Heart left ventricle (tissue), 16 donors: ENCODE data around the gene TRMT10C. TPM values are rescaled to one million over a fixed set of nuclear protein-coding genes. Genes with fewer than 3 reads are reported as not detected.

ENCODE experiments used
- ATAC-seq, 4 donors: fragments of 200-7000 bp; cut with Tn5 transposase; one replicate each; pipeline ENCODE4 v1.9.1; 2020 to 2022; ENCODE audit warnings: moderate library complexity in 4 of 4, mild to moderate bottlenecking in 3 of 4, moderate number of reproducible peaks in 1 of 4
- DNase-seq, 5 donors: peaks; one replicate each; pipeline ENCODE4 v3.0.0-alpha.2; 2020
- H3K27ac ChIP-seq, 12 donors: fragments of 200-600 bp; sonication (generic) in 4 of 12; one replicate each; pipeline versions ENCODE4 v1.5.0 to v1.8.0; 2016 to 2022; ENCODE audit warnings: mild to moderate bottlenecking in 2 of 12
- H3K27me3 ChIP-seq, 9 donors: fragments of 200-600 bp; sonication (generic) in 2 of 9; one replicate each; pipeline versions ENCODE4 v1.5.1 to v1.8.0; 2016 to 2022; ENCODE audit warnings: mild to moderate bottlenecking in 3 of 9
- H3K36me3 ChIP-seq, 9 donors: fragments of 200-600 bp; sonication (generic) in 2 of 9; one replicate each; pipeline versions ENCODE4 v1.5.0 to v1.8.0; 2018 to 2022; ENCODE audit warnings: mild to moderate bottlenecking in 2 of 9
- H3K4me1 ChIP-seq, 12 donors: fragments of 200-600 bp; sonication (generic) in 4 of 12; one replicate each; pipeline versions ENCODE4 v1.5.0 to v1.8.0; 2016 to 2022; ENCODE audit warnings: mild to moderate bottlenecking in 3 of 12
- H3K4me3 ChIP-seq, 12 donors: fragments of 200-600 bp; sonication (generic) in 4 of 12; one replicate each; pipeline versions ENCODE4 v1.5.0 to v1.8.0; 2017 to 2022; ENCODE audit warnings: mild to moderate bottlenecking in 9 of 12, moderate library complexity in 4 of 12
- H3K9me3 ChIP-seq, 12 donors: fragments of 200-600 bp; sonication (generic) in 4 of 12; one replicate each; pipeline versions ENCODE4 v1.5.0 to v1.8.0; 2016 to 2022; ENCODE audit warnings: mild to moderate bottlenecking in 1 of 12
- CTCF ChIP-seq, 12 donors: fragments of 200-600 bp; sonication (generic) in 4 of 12; IDR thresholded peaks; one replicate each; pipeline versions ENCODE4 v1.5.0 to v1.8.0; 2018 to 2022; ENCODE audit warnings: antibody characterized with exemption in 12 of 12, mild to moderate bottlenecking in 5 of 12
- POLR2A ChIP-seq, 2 donors: fragments of 450-650 bp; IDR thresholded peaks; one replicate each; pipeline ENCODE4 v1.6.1; 2017; ENCODE audit warnings: antibody characterized with exemption in 2 of 2, mild to moderate bottlenecking in 2 of 2, moderate library complexity in 2 of 2
- WGBS, 4 donors: extraction: QIAGEN DNeasy Blood & Tissue Kit in 2 of 4; methylation state at CpG; one replicate each; pipeline versions ENCODE4 v1.1.5 to v1.1.7; 2013 to 2018; 5-methylcytosine and 5-hydroxymethylcytosine counted together
- intact Hi-C, 10 donors: fragments of 100-400 bp; cut with DNase I; formaldehyde crosslinking; loops; one replicate each; pipeline versions ENCODE4 v1.11.1 to v1.14.2; 2022
- long read RNA-seq, 3 donors: library from polyadenylated mRNA; unstranded; transcript quantifications; one replicate each; pipeline ENCODE4 v2.0.0, GENCODE V29; 2020 to 2021
- polyA plus RNA-seq, 2 donors: library from polyadenylated mRNA; stranded (reverse); fragments of 200-250 nt; gene quantifications; one replicate each; pipeline ENCODE4 v1.2.3, GENCODE V29; 2013
- total RNA-seq, 9 donors: library from RNA; depleted of rRNA in 2 of 9; stranded (reverse); fragments of >200 nt in 2 of 9; fragmentation: NEBNext Ultra II Directional in 3 of 9; extraction: Animal tissue kit (Norgen Biotek cat#: 25700) in 3 of 9; gene quantifications; one replicate each; pipeline versions ENCODE4 v1.1.0 to v1.2.4, GENCODE V29; 2016 to 2023
- donor health status: ischemic (EF 13 %, LVEDD 7.1; RV severe dilation, severe dysfunction).
- donor health status: healthy with polysubstance abuse.
- donor health status: DM: no; HTN: yes; CAD: no.
- donor health status: DM: no; HTN: no; CAD: no.
- donor health status: ischemic (EF 25% LVEDD 6.9; RV normal size, moderate dysfunction).
- donor health status: ischemic (EF 25% LVEDD 5.7; RV mildly dilated, moderate dysfunction).
- donor health status: healthy.
- donor health status: DM: yes; HTN: yes; CAD: no.
- donor health status: ischemic (EF 35%, LVEDD 5.7; RV mildly dilated, moderate dysfunction).
- donor health status: nonischemic (EF 11% LVEDD 7.7; RV severe dilation, severe dysfunction).
- donor health status: DM: yes; HTN: yes; CAD: no.
- donor health status: PGD.
- donor health status: ischemic (EF 29% LVEDD 5.4; RV normal size, mild dysfunction).
- donor health status: nonischemic (EF 23%, LVEDD 6.1; RV moderate dilation, normal function).

The TRMT10C gene
- 10 to 100 TPM; 24.5 to 27.6 (median 26.4) TPM for total RNA-seq
- 10 to 100 TPM; 21.1 to 36.2 TPM for polyA plus RNA-seq
- long read RNA-seq, donor 1, transcript TRMT10C-201 (2 exons, 1,819 nt): major isoform, 44 of 45 reads
- long read RNA-seq, donor 1, partial matches to known transcripts: 0 of 45 reads
- long read RNA-seq, donor 1, other reads (novel, unspliced or antisense): 1 of 45 reads
- long read RNA-seq, donor 2, transcript TRMT10C-201 (2 exons, 1,819 nt): major isoform, 50 of 51 reads
- long read RNA-seq, donor 2, partial matches to known transcripts: 0 of 51 reads
- long read RNA-seq, donor 2, other reads (novel, unspliced or antisense): 1 of 51 reads
- long read RNA-seq, donor 3, transcript TRMT10C-201 (2 exons, 1,819 nt): major isoform, 24 of 24 reads
- long read RNA-seq, donor 3, partial matches to known transcripts: 0 of 24 reads
- long read RNA-seq, donor 3, other reads (novel, unspliced or antisense): 0 of 24 reads

GRCh38 chr3:101561630-101562328, at the start of gene TRMT10C:
TRMT10C (plus strand) TSS chr3:101561868; CDS start chr3:101564782, 2,914 bp downstream.
- peak; percentile 96 to 99 (median 99) for ATAC-seq
- Histone ChIP-seq H3K27me3 (peaks cover 0 to 22% (median 0%) of the 10 kb centered on the region in 9 donors), H3K27ac (peak within 1 kb of the TSS; percentile 45 to 93 (median 85)), H3K4me1 (peaks cover 0 to 29% (median 15%) of the 10 kb centered on the region in 12 donors), H3K4me3 (peak within 1 kb of the TSS; percentile 42 to 93 (median 76)), H3K9me3 (no peaks in the 10 kb centered on the region), H3K36me3 (peaks cover 0 to 25% (median 21%) of the 10 kb centered on the region in 9 donors)
- no peak for TF ChIP-seq CTCF (IDR thresholded peaks at IDR 0.05)
- peak in 1 of 2 donors; percentile 78 for TF ChIP-seq POLR2A (IDR thresholded peaks at IDR 0.05)
- 0 to 1% (median 0%) methylated on average over 35 of the region's 35 CpGs for WGBS, 4 donors
- intact Hi-C loops: loop anchor here in 7 of 10 donors (1.0 to 10.0 kb wide), 6 partner anchors 12 to 213 kb away; partner anchors contain the start of genes SENP7 (in 6 of the 7), NXPE3 (in 1 of the 7) and PCNP (in 1 of the 7)
- peak; percentile 89 to 94 (median 92) for DNase-seq

DNA sequence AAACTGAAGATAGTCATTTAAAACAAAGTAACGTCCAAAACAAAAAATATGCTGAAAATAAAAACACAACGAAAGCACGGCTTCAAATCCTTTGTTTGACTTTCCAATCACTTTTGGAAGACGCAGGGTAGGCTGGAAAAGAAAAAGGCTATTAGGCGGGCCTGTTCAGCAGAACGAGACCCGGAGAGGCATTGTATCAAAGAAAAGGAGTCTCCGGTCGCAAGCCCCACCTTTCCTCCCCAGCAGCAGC, 49.3 kb upstream of the TRMT10C start:
- peaks cover 0 to 6% (median 0%) of the 10 kb centered on the region in 9 donors for H3K27me3 ChIP-seq
- H3K36me3 ChIP-seq: no peaks in the 10 kb centered on the region
- WGBS, 4 donors: 0 to 1% (median 1%) methylated on average over 9 of the region's 9 CpGs
- intact Hi-C loops: loop anchor here in 9 of 10 donors (2.0 to 10.0 kb wide), 5 partner anchors 48 to 165 kb away; partner anchors contain the start of genes TRMT10C (in 6 of the 9), PCNP (in 4 of the 9) and ZBTB11 (in 1 of the 9)
- H3K4me1 ChIP-seq: peaks cover 0 to 18% (median 7%) of the 10 kb centered on the region in 12 donors
- peak overlapping the region; percentile 79 to 98 (median 95) for H3K27ac ChIP-seq
- no peak for TF ChIP-seq CTCF (IDR thresholded peaks at IDR 0.05)
- ATAC-seq (peak in 3 of 4 donors; percentile 9 to 59 (median 52)), DNase-seq (no peak)
- peak overlapping the region; percentile 73 to 95 (median 86) for H3K4me3 ChIP-seq
- no peaks in the 10 kb centered on the region for H3K9me3 ChIP-seq

DNA sequence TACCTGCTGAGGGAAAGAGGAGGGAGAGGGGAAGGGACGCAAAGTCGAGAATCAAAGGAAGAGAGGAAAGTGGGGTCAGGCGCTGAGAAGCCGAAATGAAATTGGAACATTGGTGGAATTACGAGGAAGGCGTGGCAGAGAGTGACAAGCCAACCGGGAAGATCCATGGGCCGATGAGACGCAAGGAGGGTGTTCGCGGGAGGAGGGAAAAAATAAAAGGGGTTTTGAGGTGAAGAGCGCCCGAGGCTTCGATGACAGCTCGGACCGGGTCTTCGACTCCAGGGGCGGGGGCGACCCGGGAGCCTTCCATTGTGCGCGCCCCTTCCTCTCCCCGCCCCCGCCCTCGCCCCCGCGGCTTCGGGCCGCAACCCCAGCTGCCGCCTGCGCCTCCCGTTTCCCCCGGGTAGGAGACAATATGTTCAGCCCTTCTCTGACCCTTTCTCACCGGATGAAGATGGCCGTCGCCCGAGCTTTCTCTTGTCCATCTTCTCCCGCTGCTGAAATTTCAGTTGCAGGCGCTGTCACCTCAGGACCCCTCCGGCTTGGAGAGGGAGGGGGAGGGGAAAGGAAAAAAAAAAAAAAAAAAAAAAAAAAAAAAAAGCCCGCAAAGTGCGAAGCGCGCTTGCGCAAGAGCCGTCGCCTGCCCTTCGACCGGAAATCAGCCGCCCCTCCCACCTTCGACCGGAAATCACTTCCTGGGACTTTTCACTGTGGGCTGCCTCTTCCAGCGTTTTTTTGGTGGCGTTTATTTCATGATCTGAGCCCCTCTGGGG, 48.8 kb upstream of the TRMT10C start, which contains the start of gene SENP7:
Gene SENP7, minus strand, starts transcription at position 567 of the 773 bp plus-strand sequence. Its CDS starts 82 bp downstream, at position 485.
- Histone ChIP-seq H3K27ac (peak within 1 kb of the TSS; percentile 79 to 98 (median 95)), H3K36me3 (no peaks in the 10 kb centered on the region), H3K4me3 (peak within 1 kb of the TSS; percentile 73 to 95 (median 86)), H3K27me3 (peaks cover 0 to 6% (median 0%) of the 10 kb centered on the region in 9 donors), H3K4me1 (peaks cover 0 to 18% (median 7%) of the 10 kb centered on the region in 12 donors), H3K9me3 (no peaks in the 10 kb centered on the region)
- TF ChIP-seq POLR2A (IDR thresholded peaks at IDR 0.05): no peak
- no peak for TF ChIP-seq CTCF (IDR thresholded peaks at IDR 0.05)
- intact Hi-C loops: loop anchor here in 9 of 10 donors (2.0 to 10.0 kb wide), 5 partner anchors 48 to 164 kb away; partner anchors contain the start of genes TRMT10C (in 6 of the 9), PCNP (in 4 of the 9) and ZBTB11 (in 1 of the 9)
- DNase-seq (peak; percentile 86 to 93 (median 89)), ATAC-seq (peak; percentile 81 to 90 (median 88))
- WGBS, 4 donors: 0% methylated on average over 49 to 54 of the region's 54 CpGs
